ENCODE measurements around the gene CPEB3.

- TF ChIP-seq EP300 (IDR thresholded peaks at IDR 0.05) = no peak
- TF ChIP-seq CTCF (IDR thresholded peaks at IDR 0.05) = no peak
Measured at GRCh38 chr10:92316610-92317009, 25.7 kb upstream of the CPEB3 start.

Data from stomach (tissue), 4 donors.